ENCODE measurements around the gene RPH3AL. TPM values are rescaled to one million over a fixed set of nuclear protein-coding genes. Genes with fewer than 3 reads are reported as not detected.

RPH3AL gene
- total and polyA plus RNA-seq, 9 donors: 5.8 to 43.8 (median 21.0) TPM

DNA sequence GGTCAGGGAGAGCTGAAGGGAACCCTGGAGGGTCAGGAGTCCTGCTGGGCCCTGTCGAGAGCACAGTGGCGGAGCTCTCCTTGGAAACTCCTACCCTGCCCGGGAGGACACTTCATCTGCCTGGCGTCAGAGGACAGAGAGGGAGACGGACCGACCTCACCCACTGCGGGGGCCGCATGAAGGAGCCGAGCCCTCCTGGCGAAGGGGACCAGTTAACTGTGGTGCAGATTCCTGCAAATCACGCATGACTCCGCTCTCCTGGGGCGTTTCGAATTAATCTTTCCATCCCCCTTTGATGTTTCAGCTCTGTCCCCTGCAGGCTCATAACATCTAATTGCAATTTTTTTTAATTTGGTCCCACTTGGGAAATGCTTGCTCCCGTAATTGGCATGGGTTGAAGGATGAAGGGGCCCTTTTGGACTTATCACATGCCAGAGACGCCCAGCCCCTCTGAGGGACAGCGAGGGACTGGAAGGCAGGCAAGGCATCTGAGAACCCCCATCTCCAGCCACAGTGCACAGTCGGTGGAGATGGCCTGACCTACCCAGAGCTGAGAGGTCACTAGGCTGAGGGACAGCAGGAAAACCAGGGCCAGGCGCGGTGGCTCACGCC, 26.5 kb downstream of the RPH3AL start:
- 91 to 92% (median 92%) methylated on average over 21 of the region's 21 CpGs for WGBS, 3 donors
- no peaks in the 10 kb centered on the region for H3K9me3 ChIP-seq
- DNase-seq: peak in 2 of 5 donors; percentile 16 to 35
- intact Hi-C loops (cut with DNase I): no loop called here
- TF ChIP-seq EP300 (IDR thresholded peaks at IDR 0.05) (no peak), POLR2A (IDR thresholded peaks at IDR 0.05) (no peak)
- TF ChIP-seq, protein P1, sequence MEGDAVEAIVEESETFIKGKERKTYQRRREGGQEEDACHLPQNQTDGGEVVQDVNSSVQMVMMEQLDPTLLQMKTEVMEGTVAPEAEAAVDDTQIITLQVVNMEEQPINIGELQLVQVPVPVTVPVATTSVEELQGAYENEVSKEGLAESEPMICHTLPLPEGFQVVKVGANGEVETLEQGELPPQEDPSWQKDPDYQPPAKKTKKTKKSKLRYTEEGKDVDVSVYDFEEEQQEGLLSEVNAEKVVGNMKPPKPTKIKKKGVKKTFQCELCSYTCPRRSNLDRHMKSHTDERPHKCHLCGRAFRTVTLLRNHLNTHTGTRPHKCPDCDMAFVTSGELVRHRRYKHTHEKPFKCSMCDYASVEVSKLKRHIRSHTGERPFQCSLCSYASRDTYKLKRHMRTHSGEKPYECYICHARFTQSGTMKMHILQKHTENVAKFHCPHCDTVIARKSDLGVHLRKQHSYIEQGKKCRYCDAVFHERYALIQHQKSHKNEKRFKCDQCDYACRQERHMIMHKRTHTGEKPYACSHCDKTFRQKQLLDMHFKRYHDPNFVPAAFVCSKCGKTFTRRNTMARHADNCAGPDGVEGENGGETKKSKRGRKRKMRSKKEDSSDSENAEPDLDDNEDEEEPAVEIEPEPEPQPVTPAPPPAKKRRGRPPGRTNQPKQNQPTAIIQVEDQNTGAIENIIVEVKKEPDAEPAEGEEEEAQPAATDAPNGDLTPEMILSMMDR (IDR thresholded peaks at IDR 0.05): no peak
- H3K4me3 ChIP-seq: no peak overlapping the region
- H3K4me1 ChIP-seq (ENCODE audit: insufficient read depth): peaks cover 5% of the 10 kb centered on the region
- no peak overlapping the region for H3K27ac ChIP-seq
- no peaks in the 10 kb centered on the region for H3K36me3 ChIP-seq
- H3K27me3 ChIP-seq: no peaks in the 10 kb centered on the region

DNA sequence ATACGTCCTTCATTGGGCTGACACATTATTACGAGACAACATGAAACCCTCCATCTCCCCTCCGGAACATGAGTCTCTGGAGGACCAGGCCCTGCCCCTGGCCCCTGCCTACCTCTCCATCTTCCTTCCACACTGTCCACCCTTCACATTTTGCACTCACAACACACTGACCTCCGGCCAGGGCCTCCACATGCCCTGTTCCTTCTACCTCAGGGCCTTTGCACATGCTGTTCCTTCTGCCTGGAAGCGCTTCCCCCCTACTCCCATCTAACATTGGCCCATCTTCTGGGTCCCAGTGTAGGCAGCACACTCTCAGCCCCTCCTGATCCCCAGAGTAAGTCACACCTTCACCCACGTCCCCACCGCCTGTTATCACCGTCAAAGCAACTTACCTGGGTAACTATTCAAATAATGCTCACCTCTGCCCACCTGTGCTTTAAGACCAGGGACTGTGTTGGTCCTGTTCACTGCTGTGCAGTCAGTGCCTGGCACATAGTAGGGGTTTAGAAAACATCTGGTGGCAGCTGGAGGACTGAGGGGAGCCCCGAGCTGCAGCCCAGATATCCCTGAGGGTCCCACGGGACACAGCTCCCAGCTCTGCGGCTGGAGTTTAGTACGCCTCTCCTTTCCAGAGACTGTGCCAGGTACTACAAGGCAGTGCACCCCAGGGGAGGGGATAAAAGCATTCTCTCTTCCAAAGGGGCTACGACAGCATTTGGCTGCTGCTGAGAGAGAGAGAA, 27.2 kb downstream of the RPH3AL start:
- DNase-seq: peak in 2 of 5 donors; percentile 9 to 19
- no peak overlapping the region for H3K27ac ChIP-seq
- 89 to 97% (median 92%) methylated on average over 13 of the region's 13 CpGs for WGBS, 3 donors
- H3K4me1 ChIP-seq (ENCODE audit: insufficient read depth): peaks cover 4% of the 10 kb centered on the region
- H3K27me3 ChIP-seq: no peaks in the 10 kb centered on the region
- H3K36me3 ChIP-seq: no peaks in the 10 kb centered on the region
- no peak overlapping the region for H3K4me3 ChIP-seq
- TF ChIP-seq, protein P1 (IDR thresholded peaks at IDR 0.05): no peak
- no peak for TF ChIP-seq EP300 (IDR thresholded peaks at IDR 0.05)
- TF ChIP-seq POLR2A (IDR thresholded peaks at IDR 0.05): no peak
- no peaks in the 10 kb centered on the region for H3K9me3 ChIP-seq
- intact Hi-C loops (cut with DNase I): no loop called here

DNA sequence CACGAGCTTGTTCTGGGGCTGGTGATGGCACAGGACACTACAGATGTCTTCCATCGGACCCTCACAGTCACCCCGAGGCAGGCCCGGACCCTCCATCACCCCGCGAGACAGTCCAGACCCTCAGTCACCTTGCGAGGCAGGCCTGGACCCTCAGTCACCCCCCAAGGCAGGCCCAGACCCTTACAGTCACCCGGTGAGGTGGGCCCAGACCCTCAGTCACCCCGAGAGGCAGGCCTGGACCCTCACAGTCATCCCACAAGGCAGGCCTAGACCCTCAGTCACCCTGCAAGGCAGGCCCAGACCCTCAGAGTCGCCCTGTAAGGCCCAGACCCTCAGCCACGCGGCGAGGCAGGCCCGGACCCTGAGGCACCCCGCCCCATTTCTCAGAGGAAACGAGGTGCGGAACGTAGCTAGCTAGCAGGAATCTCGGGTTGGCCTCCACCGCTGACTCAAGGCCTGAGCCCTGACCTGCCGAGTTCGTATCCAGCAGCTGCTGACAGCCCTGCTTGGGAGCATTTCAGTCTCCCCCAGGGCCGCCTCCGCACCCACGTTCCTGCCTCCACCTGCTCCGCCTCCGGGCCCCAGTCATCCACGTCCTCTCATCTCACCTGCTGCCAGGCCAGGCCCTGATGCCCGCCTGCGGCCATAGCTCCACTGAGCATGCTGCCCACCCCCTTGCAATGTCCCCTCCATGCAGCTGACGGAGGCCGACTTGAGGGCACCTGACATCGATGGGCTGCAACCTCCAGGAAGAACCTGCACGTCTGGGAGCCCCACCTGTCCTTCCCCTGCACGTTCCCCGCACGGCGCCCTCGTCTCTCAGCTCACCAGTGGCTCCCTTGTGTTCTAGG, 28.7 kb downstream of the RPH3AL start:
- no peak overlapping the region for H3K4me3 ChIP-seq
- TF ChIP-seq, protein P1 (IDR thresholded peaks at IDR 0.05): no peak
- TF ChIP-seq EP300 (IDR thresholded peaks at IDR 0.05): no peak
- no peak for TF ChIP-seq POLR2A (IDR thresholded peaks at IDR 0.05)
- H3K27me3 ChIP-seq: no peaks in the 10 kb centered on the region
- no peaks in the 10 kb centered on the region for H3K4me1 ChIP-seq (ENCODE audit: insufficient read depth)
- intact Hi-C loops (cut with DNase I): no loop called here
- whole genome bisulfite sequencing, 3 donors: 88 to 92% (median 91%) methylated on average over 39 of the region's 39 CpGs
- H3K36me3 ChIP-seq: no peaks in the 10 kb centered on the region
- H3K27ac ChIP-seq: no peak overlapping the region
- H3K9me3 ChIP-seq: no peaks in the 10 kb centered on the region
- DNase-seq: peak in 2 of 5 donors; percentile 22 to 32

DNA sequence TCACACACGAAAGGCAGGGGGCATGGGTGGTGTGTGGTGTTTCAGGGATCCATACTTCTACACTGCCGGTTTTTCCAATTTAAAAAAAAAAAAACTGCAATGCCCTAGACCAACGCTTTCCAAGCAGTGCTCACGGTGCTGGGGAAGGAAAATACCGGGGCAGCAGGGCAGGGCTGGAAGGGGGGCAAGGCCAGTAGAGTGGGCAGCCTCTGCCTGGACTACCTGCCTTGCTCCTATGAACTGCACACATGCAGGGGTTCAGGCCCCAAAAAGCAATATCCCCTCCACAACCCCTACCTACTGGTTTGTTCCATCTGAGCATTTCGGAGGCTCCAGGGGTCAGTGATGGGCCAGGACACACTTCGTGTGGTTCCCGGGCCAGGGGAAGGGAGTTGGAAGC, 29.4 kb downstream of the RPH3AL start:
- WGBS, 3 donors: 73 to 85% (median 78%) methylated on average over 8 of the region's 8 CpGs
- Histone ChIP-seq H3K27me3 (no peaks in the 10 kb centered on the region), H3K4me1 (ENCODE audit: insufficient read depth) (no peaks in the 10 kb centered on the region), H3K9me3 (no peaks in the 10 kb centered on the region), H3K4me3 (no peak overlapping the region), H3K36me3 (no peaks in the 10 kb centered on the region), H3K27ac (no peak overlapping the region)
- TF ChIP-seq POLR2A (IDR thresholded peaks at IDR 0.05) (no peak), EP300 (IDR thresholded peaks at IDR 0.05) (no peak)
- TF ChIP-seq, protein P1 (IDR thresholded peaks at IDR 0.05): no peak
- intact Hi-C loops (cut with DNase I): no loop called here
- DNase-seq: peak in 2 of 5 donors; percentile 8 to 15

Measured in ovary (tissue), 9 donors.